Endothelial cell of umbilical vein (primary cell): ENCODE measurements around the gene SCIN. TPM values are rescaled to one million over a fixed set of nuclear protein-coding genes. Genes with fewer than 3 reads are reported as not detected.

Experiments used
- BruUV-seq: library from RNA; stranded (reverse); fragments of 400-500 nt; replicated peaks from 2 replicates; lab custom pipeline; 2021; lab: Mats Ljungman, UMichigan
- CTCF ChIA-PET: fragments of 300-600, 350-600 bp; sonication (Branson Sonifier 250); formaldehyde crosslinking; loops from one replicate; lab custom pipeline; 2021; ENCODE audit warnings: antibody characterized with exemption, inconsistent platforms; lab: Charles Lee
- POLR2A ChIA-PET: fragments of 300-600, 350-600 bp; sonication (Branson Sonifier 250); formaldehyde crosslinking; loops from one replicate; lab custom pipeline; 2021; ENCODE audit warnings: antibody characterized with exemption, inconsistent platforms; lab: Charles Lee
- DNase-seq: peaks from one replicate; pipeline ENCODE4 v3.0.0-alpha.2; 2011; ENCODE audit warnings: low read depth, low spot score
- FAIRE-seq: peaks from 2 replicates; lab custom pipeline; 2011; peaks lifted over from hg19 to GRCh38; lab: Jason Lieb, UNC
- H2AFZ ChIP-seq: 2 replicates; pipeline ENCODE4 v1.6.0; 2012; ENCODE audit warnings: low read depth, low read length, control low read depth, inconsistent platforms
- H3K27ac ChIP-seq: 2 replicates; pipeline ENCODE4 v1.5.1; 2011; ENCODE audit warnings: low read depth, mild to moderate bottlenecking, control low read depth, low read length, moderate library complexity; ENCODE audit not compliant: insufficient read depth
- H3K27me3 ChIP-seq, 2 experiments: 2 replicates each; pipeline versions ENCODE4 v1.6.0 to v1.6.1; 2011; ENCODE audit warnings: low read length in 2 of 2, mixed read lengths in 1 of 2; ENCODE audit not compliant: control insufficient read depth in 2 of 2, insufficient read depth in 2 of 2
- H3K36me3 ChIP-seq, 2 experiments: 2 replicates in 1 of 2; 3 replicates in 1 of 2; pipeline ENCODE4 v1.5.1; 2011; ENCODE audit warnings: low read length in 2 of 2, mild to moderate bottlenecking in 1 of 2, moderate library complexity in 1 of 2; ENCODE audit not compliant: control insufficient read depth in 2 of 2, insufficient read depth in 2 of 2; ENCODE audit errors: extremely low read depth in 1 of 2
- H3K4me1 ChIP-seq: 3 replicates; pipeline ENCODE4 v1.5.1; 2011; ENCODE audit warnings: mild to moderate bottlenecking, low read length; ENCODE audit not compliant: control insufficient read depth, insufficient read depth; ENCODE audit errors: extremely low read depth
- H3K4me2 ChIP-seq: 2 replicates; pipeline ENCODE4 v1.6.1; 2011; ENCODE audit warnings: low read length, control low read depth, mixed read lengths; ENCODE audit not compliant: insufficient read depth
- H3K4me3 ChIP-seq, 3 experiments: fragments of 200-600 bp in 1 of 3; sonication (generic), shearing (Covaris generic) in 1 of 3; replicated peaks in 1 of 3; 2 replicates each; pipeline ENCODE4 v1.5.1; 2011 to 2016; ENCODE audit warnings: control low read depth in 3 of 3, low read length in 3 of 3, mild to moderate bottlenecking in 2 of 3, inconsistent platforms in 1 of 3, low read depth in 1 of 3, moderate library complexity in 1 of 3; ENCODE audit not compliant: insufficient read depth in 1 of 3
- H3K79me2 ChIP-seq: 2 replicates; pipeline ENCODE4 v1.6.0; 2012; ENCODE audit warnings: low read length, inconsistent platforms; ENCODE audit not compliant: control insufficient read depth, insufficient read depth
- H3K9ac ChIP-seq: replicated peaks from 2 replicates; pipeline ENCODE3; 2011; ENCODE audit warnings: low read length, control low read depth; ENCODE audit not compliant: insufficient read depth; ENCODE audit errors: extremely low read depth
- H3K9me1 ChIP-seq: replicated peaks from 3 replicates; pipeline ENCODE4 v1.6.0; 2011; ENCODE audit warnings: mild to moderate bottlenecking, low read length; ENCODE audit not compliant: control insufficient read depth, insufficient read depth; ENCODE audit errors: extremely low read depth
- H3K9me3 ChIP-seq: replicated peaks from 2 replicates; pipeline ENCODE4 v1.5.1; 2012; ENCODE audit warnings: low read length, inconsistent platforms; ENCODE audit not compliant: control insufficient read depth, insufficient read depth
- H4K20me1 ChIP-seq: replicated peaks from 2 replicates; pipeline ENCODE3; 2011; ENCODE audit warnings: mild to moderate bottlenecking, low read length; ENCODE audit not compliant: control insufficient read depth, insufficient read depth; ENCODE audit errors: extremely low read depth
- CTCF ChIP-seq, 2 donors: IDR thresholded peaks; 1 replicate in 1 of 2; 2 replicates in 1 of 2; pipeline ENCODE4 v1.5.1; 2011; ENCODE audit warnings: low read length in 2 of 2, mild to moderate bottlenecking in 2 of 2, moderate library complexity in 2 of 2, control low read depth in 1 of 2, inconsistent platforms in 1 of 2, low read depth in 1 of 2; ENCODE audit not compliant: insufficient read depth in 1 of 2; ENCODE audit errors: extremely low read depth in 1 of 2
- EZH2 ChIP-seq: IDR thresholded peaks from 2 replicates; pipeline ENCODE4 v1.6.1; 2012; ENCODE audit warnings: borderline replicate concordance, low read depth, mild to moderate bottlenecking, moderate library complexity, low read length, inconsistent platforms; ENCODE audit not compliant: severe bottlenecking
- FOS ChIP-seq: IDR thresholded peaks from 2 replicates; pipeline ENCODE4 v1.6.1; 2011; ENCODE audit warnings: mild to moderate bottlenecking, low read length, moderate library complexity, borderline replicate concordance; ENCODE audit not compliant: insufficient read depth
- GATA2 ChIP-seq: IDR thresholded peaks from 2 replicates; pipeline ENCODE4 v1.7.0; 2011; ENCODE audit warnings: low read depth, mild to moderate bottlenecking, moderate library complexity, mixed read lengths, low read length; ENCODE audit not compliant: insufficient read length, insufficient read depth
- JUN ChIP-seq: IDR thresholded peaks from 2 replicates; pipeline ENCODE4 v1.6.1; 2011; ENCODE audit warnings: borderline replicate concordance, low read depth; ENCODE audit not compliant: insufficient read length, insufficient read depth
- MAX ChIP-seq: IDR thresholded peaks from 2 replicates; pipeline ENCODE4 v1.6.1; 2011; ENCODE audit not compliant: insufficient read depth, insufficient read length
- MYC ChIP-seq: IDR thresholded peaks from one replicate; pipeline ENCODE4 v1.6.1; 2011; ENCODE audit warnings: mild to moderate bottlenecking, low read depth, low read length
- POLR2A ChIP-seq: IDR thresholded peaks from 2 replicates; pipeline ENCODE4 v1.6.1; 2012; ENCODE audit warnings: low read depth, mild to moderate bottlenecking, control low read depth, low read length
- POLR2AphosphoS5 ChIP-seq: IDR thresholded peaks from 2 replicates; pipeline ENCODE4 v1.6.1; 2012; ENCODE audit warnings: low read depth, mild to moderate bottlenecking, control low read depth, low read length, moderate library complexity; ENCODE audit not compliant: insufficient read depth
- dilution Hi-C: fragments of 300-500 bp; cut with MboI; formaldehyde crosslinking; loops from one replicate; pipeline ENCODE4 v1.15.0; 2019; ENCODE audit warnings: low sequenced_read_pairs; ENCODE audit not compliant: extremely low pct_ligation_motif_present
- intact Hi-C: fragments of 100-400 bp; cut with micrococcal nuclease; formaldehyde crosslinking; loops from one replicate; pipeline ENCODE4 v1.10.0; 2022
- polyA plus RNA-seq, 4 experiments: library from polyadenylated mRNA; depleted of rRNA in 3 of 4; stranded (reverse) in 3 of 4; unstranded in 1 of 4; fragments of >200 nt; gene quantifications; 2 replicates each; pipeline versions ENCODE4 v1.2.1 to v1.2.3, GENCODE V29; 2011 to 2012; ENCODE audit warnings: missing spikeins in 1 of 4
- total RNA-seq: library from RNA; stranded (reverse); gene quantifications from 2 replicates; pipeline ENCODE4 v1.2.3, GENCODE V29; 2021

Gene SCIN
- total and polyA plus RNA-seq, 2 donors (not counting 3 experiments of a cell fraction or from before 2014, with no cell fraction given) = 0.07 to 0.69 TPM

GRCh38 chr7:12590559-12590958, 20.0 kb downstream of the SCIN start:
- Histone ChIP-seq H3K27ac (no peak overlapping the region), H2AFZ (no peak overlapping the region), H3K4me3 (no peak overlapping the region), H4K20me1 (no peaks in the 10 kb centered on the region), H3K9me3 (no peaks in the 10 kb centered on the region), H3K4me2 (no peak overlapping the region), H3K27me3 (no peaks in the 10 kb centered on the region), H3K36me3 (no peaks in the 10 kb centered on the region), H3K79me2 (no peaks in the 10 kb centered on the region), H3K9me1 (no peaks in the 10 kb centered on the region), H3K4me1 (no peaks in the 10 kb centered on the region), H3K9ac (no peak overlapping the region)
- dilution Hi-C loops (no loop called here), intact Hi-C loops (no loop called here)
- DNase-seq = no peak
- ChIA-PET CTCF (interaction anchor here (0.8 to 1.3 kb wide), 3 partner anchors 10 to 23 kb away, joined by 3 to 5 read pairs (median 3); no protein-coding TSS in a partner anchor), POLR2A (no interaction called here)
- no peak for FAIRE-seq
- TF ChIP-seq FOS = no peak
- no peak for TF ChIP-seq POLR2AphosphoS5
- TF ChIP-seq POLR2A = no peak
- no peak for TF ChIP-seq MYC
- no peak for TF ChIP-seq GATA2
- TF ChIP-seq CTCF (IDR thresholded peaks at IDR 0.05; ENCODE audit: extremely low read depth in 1 of 2, insufficient read depth in 1 of 2, low read depth in 1 of 2, low read length in 2 of 2) = no peak
- no peak for TF ChIP-seq JUN
- TF ChIP-seq EZH2 = no peak
- TF ChIP-seq MAX = no peak
- BruUV-seq = no TSS peak
